Ovary (tissue), 3 donors: ENCODE measurements around the gene CERK.

ENCODE experiments used
- CTCF ChIP-seq, 3 donors: fragments of 450-650 bp in 2 of 3; fragments of 200-600 bp in 1 of 3; IDR thresholded peaks; one replicate each; pipeline versions ENCODE4 v1.5.1 to v1.8.0; 2016 to 2022; ENCODE audit warnings: antibody characterized with exemption in 3 of 3, mild to moderate bottlenecking in 1 of 3
- POLR2A ChIP-seq: fragments of 450-650 bp; IDR thresholded peaks from one replicate; pipeline ENCODE4 v1.6.1; 2017; ENCODE audit warnings: antibody characterized with exemption, mild to moderate bottlenecking, moderate library complexity
- donor health status: DM: no; HTN: no; CAD: no.

- TF ChIP-seq CTCF (IDR thresholded peaks at IDR 0.05), result no peak
- no peak for TF ChIP-seq POLR2A
Measured at GRCh38 chr22:46707827-46708570, 30.1 kb downstream of the CERK start.
